Thyroid gland (tissue), 4 donors: ENCODE results near the gene MYOM3. TPM values are rescaled to one million over a fixed set of nuclear protein-coding genes. Genes with fewer than 3 reads are reported as not detected.

ENCODE experiments used
- DNase-seq, 2 donors: peaks; one replicate each; pipeline ENCODE4 v3.0.0-alpha.2; 2019
- H3K27ac ChIP-seq, 3 donors: fragments of 200-600 bp; sonication (generic); 1 replicate in 2 of 3; 2 replicates in 1 of 3; pipeline ENCODE4 v1.5.1; 2016 to 2019; ENCODE audit warnings: mild to moderate bottlenecking in 1 of 3, moderate library complexity in 1 of 3
- H3K27me3 ChIP-seq: fragments of 200-600 bp; sonication (generic); one replicate; pipeline ENCODE4 v1.5.1; 2019
- H3K36me3 ChIP-seq, 2 donors: fragments of 200-600 bp; sonication (generic); one replicate each; pipeline ENCODE4 v1.5.1; 2016 to 2019
- H3K4me1 ChIP-seq, 2 donors: fragments of 200-600 bp; sonication (generic); one replicate each; pipeline ENCODE4 v1.5.1; 2017 to 2019
- H3K4me3 ChIP-seq, 3 donors: fragments of 200-600 bp; sonication (generic); replicated peaks in 1 of 3; 1 replicate in 2 of 3; 2 replicates in 1 of 3; pipeline ENCODE4 v1.5.1; 2016; ENCODE audit warnings: mild to moderate bottlenecking in 1 of 3
- H3K9me3 ChIP-seq: fragments of 200-600 bp; sonication (generic); one replicate; pipeline ENCODE4 v1.5.1; 2017
- POLR2A ChIP-seq, 2 donors: fragments of 450-650 bp; IDR thresholded peaks; one replicate each; pipeline ENCODE4 v1.6.1; 2017; ENCODE audit warnings: antibody characterized with exemption in 2 of 2, mild to moderate bottlenecking in 2 of 2, moderate library complexity in 1 of 2
- WGBS, 2 donors: methylation state at CpG; one replicate each; pipeline ENCODE4 v1.1.5; 2017; 5-methylcytosine and 5-hydroxymethylcytosine counted together
- intact Hi-C: fragments of 100-400 bp; cut with DNase I; formaldehyde crosslinking; loops from one replicate; pipeline ENCODE4 v1.15.1; 2023
- total RNA-seq, 4 donors: library from RNA; depleted of rRNA; stranded (reverse); fragments of >200 nt; gene quantifications; one replicate each; pipeline ENCODE4 v1.2.3, GENCODE V29; 2016
- TF ChIP-seq, protein P1 (sequence below), 6 experiments: fragments of 200-600 bp in 3 of 6; fragments of 450-650 bp in 3 of 6; sonication (generic) in 3 of 6; IDR thresholded peaks; one replicate each; pipeline ENCODE4 v1.5.1; 2016 to 2019; ENCODE audit warnings: antibody characterized with exemption in 6 of 6, mild to moderate bottlenecking in 2 of 6, inconsistent platforms in 1 of 6, moderate library complexity in 1 of 6

MYOM3 gene
- total RNA-seq, 4 donors from 2014 or later: 0.11 to 0.54 TPM; not detected in 2

DNA sequence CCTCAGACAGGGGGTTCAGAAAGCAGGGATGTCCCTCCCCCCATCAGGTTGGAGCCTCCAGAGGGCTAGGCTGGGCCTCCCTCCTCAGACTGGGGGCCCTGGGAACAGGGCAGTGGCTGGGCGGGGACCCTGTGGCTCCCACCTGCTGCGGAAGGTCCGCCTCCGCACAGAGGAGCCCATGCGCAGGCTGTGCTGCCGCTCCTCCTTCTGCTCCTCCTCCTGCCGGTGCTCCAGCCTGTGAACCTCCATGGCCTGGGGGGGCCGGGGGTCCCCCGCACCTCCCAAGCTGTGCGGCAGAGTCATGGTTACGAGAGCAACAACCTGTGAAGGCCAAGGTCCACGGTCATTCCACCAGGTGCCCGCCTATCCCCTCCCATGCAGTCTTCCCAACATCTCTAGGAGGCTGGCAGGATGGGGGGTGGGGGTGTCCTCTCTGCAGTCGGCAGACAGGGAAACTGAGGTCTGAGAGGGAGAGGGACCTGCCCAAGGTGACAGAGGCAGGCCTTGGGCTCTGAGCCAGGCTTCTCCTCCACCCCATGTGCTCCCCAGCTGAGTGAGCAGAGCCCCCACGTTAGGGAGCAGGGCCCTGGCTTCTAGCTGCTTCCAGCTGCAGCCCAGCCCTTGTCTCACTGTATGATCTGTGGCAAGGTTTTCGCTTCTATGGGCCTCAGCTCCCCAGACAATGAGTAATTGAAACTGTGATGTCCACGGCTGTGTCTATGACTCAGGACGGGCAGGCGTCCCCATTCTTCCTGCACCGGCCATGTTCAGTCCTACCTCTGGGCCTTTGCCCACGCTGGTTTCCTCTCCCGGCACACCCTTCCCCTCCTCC is 3.4 kb downstream of the MYOM3 start:
- Histone ChIP-seq H3K27ac (no peak overlapping the region), H3K9me3 (no peaks in the 10 kb centered on the region), H3K27me3 (no peaks in the 10 kb centered on the region), H3K4me3 (no peak overlapping the region), H3K36me3 (no peaks in the 10 kb centered on the region), H3K4me1 (peaks cover 5 to 26% of the 10 kb centered on the region in 2 donors)
- TF ChIP-seq, protein P1, sequence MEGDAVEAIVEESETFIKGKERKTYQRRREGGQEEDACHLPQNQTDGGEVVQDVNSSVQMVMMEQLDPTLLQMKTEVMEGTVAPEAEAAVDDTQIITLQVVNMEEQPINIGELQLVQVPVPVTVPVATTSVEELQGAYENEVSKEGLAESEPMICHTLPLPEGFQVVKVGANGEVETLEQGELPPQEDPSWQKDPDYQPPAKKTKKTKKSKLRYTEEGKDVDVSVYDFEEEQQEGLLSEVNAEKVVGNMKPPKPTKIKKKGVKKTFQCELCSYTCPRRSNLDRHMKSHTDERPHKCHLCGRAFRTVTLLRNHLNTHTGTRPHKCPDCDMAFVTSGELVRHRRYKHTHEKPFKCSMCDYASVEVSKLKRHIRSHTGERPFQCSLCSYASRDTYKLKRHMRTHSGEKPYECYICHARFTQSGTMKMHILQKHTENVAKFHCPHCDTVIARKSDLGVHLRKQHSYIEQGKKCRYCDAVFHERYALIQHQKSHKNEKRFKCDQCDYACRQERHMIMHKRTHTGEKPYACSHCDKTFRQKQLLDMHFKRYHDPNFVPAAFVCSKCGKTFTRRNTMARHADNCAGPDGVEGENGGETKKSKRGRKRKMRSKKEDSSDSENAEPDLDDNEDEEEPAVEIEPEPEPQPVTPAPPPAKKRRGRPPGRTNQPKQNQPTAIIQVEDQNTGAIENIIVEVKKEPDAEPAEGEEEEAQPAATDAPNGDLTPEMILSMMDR (IDR thresholded peaks at IDR 0.05): no peak
- TF ChIP-seq POLR2A (IDR thresholded peaks at IDR 0.05): no peak
- WGBS, 2 donors: 81 to 92% methylated on average over 14 to 16 of the region's 22 CpGs
- DNase-seq: no peak
- intact Hi-C loops: no loop called here

- Histone ChIP-seq H3K9me3 (no peaks in the 10 kb centered on the region), H3K4me3 (no peak overlapping the region), H3K4me1 (peaks cover 5 to 29% of the 10 kb centered on the region in 2 donors), H3K27ac (no peak overlapping the region), H3K27me3 (no peaks in the 10 kb centered on the region), H3K36me3 (no peaks in the 10 kb centered on the region)
- TF ChIP-seq POLR2A (IDR thresholded peaks at IDR 0.05): no peak
- TF ChIP-seq, protein P1 (IDR thresholded peaks at IDR 0.05): no peak
- 83 to 89% methylated on average over 8 to 17 of the region's 18 CpGs for WGBS, 2 donors
- intact Hi-C loops: no loop called here
- DNase-seq: no peak
Measured at GRCh38 chr1:24107462-24108138, 4.3 kb downstream of the MYOM3 start.

DNA sequence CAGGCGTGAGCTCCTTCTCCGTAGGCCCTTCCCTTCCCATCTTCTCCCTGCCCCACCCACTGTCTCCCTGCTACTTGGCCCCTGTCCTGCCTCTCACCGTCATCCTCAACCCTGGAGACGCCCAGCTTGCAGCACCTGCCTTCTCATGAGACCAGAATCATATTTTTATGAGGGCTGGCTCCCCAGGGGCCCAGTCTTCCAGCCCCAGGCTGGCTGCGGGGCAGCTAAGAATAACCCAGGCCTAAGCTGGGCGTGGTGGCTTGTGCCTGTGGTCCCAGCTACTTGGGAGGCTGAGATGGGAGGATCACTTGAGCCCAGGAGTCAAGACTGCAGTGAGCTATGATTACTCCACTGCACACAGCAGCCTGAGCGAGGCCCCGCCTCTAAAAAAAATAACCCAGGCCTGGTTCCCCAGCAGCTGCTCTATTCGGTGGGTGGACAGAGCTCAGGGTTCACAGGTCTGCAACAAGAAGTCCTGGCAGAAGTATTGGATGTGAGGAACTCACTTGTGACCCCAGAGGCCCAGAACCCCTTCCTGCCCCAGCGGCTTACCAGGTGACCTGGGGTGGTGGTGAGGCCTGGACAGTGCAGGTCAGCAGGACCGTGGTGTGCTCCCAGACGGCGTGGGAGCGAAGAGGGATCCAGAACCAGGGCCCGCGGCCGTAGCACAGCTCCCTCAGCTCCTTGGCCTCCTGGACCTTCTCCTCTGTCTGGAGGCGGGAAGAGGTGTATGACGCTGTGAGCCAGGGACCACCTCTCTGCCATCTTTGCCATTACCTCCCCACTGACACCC is 6.4 kb downstream of the MYOM3 start:
- peaks cover 0 to 12% of the 10 kb centered on the region in 2 donors for H3K4me1 ChIP-seq
- TF ChIP-seq, protein P1 (IDR thresholded peaks at IDR 0.05): no peak
- TF ChIP-seq POLR2A (IDR thresholded peaks at IDR 0.05): no peak
- no peak overlapping the region for H3K4me3 ChIP-seq
- intact Hi-C loops: no loop called here
- H3K36me3 ChIP-seq: no peaks in the 10 kb centered on the region
- H3K9me3 ChIP-seq: no peaks in the 10 kb centered on the region
- H3K27ac ChIP-seq: no peak overlapping the region
- no peak for DNase-seq
- no peaks in the 10 kb centered on the region for H3K27me3 ChIP-seq
- 87 to 92% methylated on average over 13 to 19 of the region's 19 CpGs for WGBS, 2 donors

DNA sequence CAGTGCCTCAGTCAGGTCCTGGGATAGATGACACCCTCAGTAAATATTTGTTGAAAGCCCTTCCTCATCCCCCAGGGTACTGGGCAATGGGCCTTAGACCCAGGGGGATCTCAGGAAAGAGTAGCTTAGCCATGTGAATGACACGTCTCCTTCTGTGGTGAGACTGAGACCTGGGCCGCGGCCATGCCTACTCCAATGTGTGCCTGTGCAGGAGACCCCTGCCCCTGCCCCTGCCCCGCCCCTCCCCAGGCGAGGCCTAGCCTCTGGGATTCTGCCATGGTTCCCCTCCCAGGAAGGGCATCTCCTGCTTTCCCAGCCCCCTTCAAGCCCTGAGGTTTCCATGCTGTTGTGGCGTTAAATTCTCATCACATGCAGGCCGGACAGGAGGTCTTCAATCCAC is 7.1 kb downstream of the MYOM3 start:
- Histone ChIP-seq H3K9me3 (no peaks in the 10 kb centered on the region), H3K27me3 (no peaks in the 10 kb centered on the region), H3K4me1 (peaks cover 0 to 10% of the 10 kb centered on the region in 2 donors), H3K36me3 (no peaks in the 10 kb centered on the region), H3K4me3 (no peak overlapping the region), H3K27ac (no peak overlapping the region)
- intact Hi-C loops: no loop called here
- WGBS, 2 donors: 93 to 100% methylated on average over 5 to 7 of the region's 7 CpGs
- TF ChIP-seq POLR2A (IDR thresholded peaks at IDR 0.05): no peak
- TF ChIP-seq, protein P1 (IDR thresholded peaks at IDR 0.05): no peak
- DNase-seq: no peak
